Endometrial microvascular endothelial cells (primary cell): ENCODE data around the gene FBXL16. TPM values are rescaled to one million over a fixed set of nuclear protein-coding genes. Genes with fewer than 3 reads are reported as not detected.

Experiments used
- in situ Hi-C: cut with HindIII; loops from 2 replicates; pipeline ENCODE4 v1.10.0; 2017; ENCODE audit warnings: low sequenced_read_pairs, low pct_unique_long_range_greater_than_20kb; ENCODE audit errors: inconsistent ontology term
- total RNA-seq: library from RNA; depleted of rRNA; stranded (reverse); fragments of >200 nt; gene quantifications from one replicate; pipeline ENCODE4 v1.2.3, GENCODE V29; 2015; ENCODE audit errors: inconsistent ontology term

Gene FBXL16
- total RNA-seq, 1 donor from 2014 or later: not detected

DNA sequence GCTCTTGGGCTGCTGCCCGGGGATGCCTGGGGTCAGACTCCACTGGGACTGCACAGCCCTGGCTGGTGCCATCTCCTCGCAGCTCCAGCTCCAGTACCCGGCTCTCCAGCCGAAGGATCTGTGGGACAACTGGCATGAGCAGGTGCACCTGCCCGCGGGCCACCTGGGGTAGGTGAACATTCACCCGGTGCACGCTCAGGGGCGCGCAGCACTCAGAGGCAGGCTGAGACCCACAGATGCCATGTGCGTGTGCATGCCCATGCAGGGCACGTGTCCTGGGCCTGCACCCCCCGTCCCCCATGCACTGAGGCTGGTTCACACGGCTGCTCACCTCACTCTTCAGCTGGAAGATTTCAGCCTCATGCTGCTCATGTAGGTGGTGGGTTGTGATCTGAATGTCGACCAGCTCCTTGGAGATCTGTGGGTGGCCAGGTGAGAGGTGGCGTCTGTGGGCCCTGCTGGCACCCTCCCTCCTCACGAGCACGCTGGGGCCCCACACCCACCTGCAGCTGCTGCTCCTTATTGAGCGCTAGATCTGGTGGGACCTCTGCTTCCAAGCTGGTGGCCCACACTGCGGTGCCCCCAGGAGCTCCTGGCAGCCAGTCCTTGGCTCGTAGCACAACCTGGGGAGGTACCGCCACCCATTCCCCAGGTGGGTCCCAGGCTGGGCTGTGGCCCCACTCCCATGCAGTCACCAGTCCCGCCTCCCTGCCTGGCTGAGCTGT is 20.0 kb upstream of the FBXL16 start:
- in situ Hi-C loops: no loop called here

GRCh38 chr16:725041-725376 is 19.4 kb upstream of the FBXL16 start:
- in situ Hi-C loops: no loop called here

- in situ Hi-C loops: no loop called here
Observed at GRCh38 chr16:724188-725040, 18.8 kb upstream of the FBXL16 start.

DNA sequence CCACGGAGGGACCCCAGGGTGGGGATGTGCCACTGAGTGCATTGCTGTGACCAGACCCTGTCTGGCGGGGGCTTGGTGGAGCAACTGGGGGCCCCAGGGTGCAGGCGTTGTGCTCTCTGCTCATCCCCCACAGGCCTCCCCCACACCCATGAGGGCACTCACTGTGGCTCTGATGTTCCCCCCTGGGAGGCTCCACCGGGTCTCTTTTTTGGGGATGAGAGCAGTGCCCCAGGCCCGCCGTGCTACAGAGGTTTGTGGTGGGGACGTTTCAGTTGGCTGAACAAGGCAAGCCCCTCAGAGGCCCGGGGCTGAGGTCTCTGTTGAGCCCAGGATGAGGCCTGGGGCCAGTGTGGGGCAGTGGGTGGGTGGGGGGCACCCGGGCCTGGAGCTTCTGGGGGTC is 18.1 kb upstream of the FBXL16 start:
- in situ Hi-C loops: no loop called here

- in situ Hi-C loops: no loop called here
Observed at GRCh38 chr16:722835-723633, 17.4 kb upstream of the FBXL16 start.

- in situ Hi-C loops: no loop called here
Observed at GRCh38 chr16:721765-722540, 16.4 kb upstream of the FBXL16 start.

DNA sequence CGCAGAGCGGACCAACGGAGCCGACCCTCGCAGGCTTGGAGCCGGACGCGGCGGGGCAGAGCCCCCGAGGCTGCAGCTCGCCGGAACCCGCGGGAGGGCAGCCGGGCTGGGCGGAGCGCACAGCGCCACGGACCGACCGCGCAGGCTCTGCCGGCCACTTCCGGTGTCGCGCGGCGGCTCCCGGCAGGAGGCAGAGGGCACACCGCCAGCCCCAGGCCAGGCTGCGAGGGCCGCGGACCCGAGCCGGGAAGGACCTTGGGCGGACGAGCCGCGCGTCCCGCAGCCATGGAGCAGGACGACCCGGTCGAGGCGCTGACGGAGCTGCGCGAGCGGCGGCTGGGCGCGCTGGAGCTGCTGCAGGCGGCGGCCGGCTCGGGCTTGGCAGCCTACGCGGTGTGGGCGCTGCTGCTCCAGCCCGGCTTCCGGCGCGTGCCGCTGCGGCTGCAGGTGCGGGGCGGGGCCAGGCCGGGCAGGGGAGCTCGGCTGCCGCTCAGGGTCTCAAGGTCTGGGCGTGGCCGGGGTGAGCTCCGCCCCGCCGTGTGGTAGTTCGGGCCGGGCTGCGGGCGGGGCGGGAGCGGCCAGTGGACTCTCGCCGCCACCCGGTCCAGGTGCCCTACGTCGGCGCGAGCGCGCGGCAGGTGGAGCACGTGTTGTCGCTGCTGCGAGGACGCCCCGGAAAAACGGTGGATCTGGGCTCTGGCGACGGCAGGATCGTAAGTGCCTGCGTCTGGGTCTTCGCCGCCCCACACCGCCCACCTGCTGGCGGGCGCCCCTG is 15.6 kb upstream of the FBXL16 start, which contains the start of gene ANTKMT:
Gene ANTKMT, plus strand, starts transcription at position 157 of the 775 bp plus-strand sequence. Its CDS starts 129 bp downstream, at position 286.
- in situ Hi-C loops: no loop called here

GRCh38 chr16:720447-720989 is 14.9 kb upstream of the FBXL16 start:
- in situ Hi-C loops: no loop called here

DNA sequence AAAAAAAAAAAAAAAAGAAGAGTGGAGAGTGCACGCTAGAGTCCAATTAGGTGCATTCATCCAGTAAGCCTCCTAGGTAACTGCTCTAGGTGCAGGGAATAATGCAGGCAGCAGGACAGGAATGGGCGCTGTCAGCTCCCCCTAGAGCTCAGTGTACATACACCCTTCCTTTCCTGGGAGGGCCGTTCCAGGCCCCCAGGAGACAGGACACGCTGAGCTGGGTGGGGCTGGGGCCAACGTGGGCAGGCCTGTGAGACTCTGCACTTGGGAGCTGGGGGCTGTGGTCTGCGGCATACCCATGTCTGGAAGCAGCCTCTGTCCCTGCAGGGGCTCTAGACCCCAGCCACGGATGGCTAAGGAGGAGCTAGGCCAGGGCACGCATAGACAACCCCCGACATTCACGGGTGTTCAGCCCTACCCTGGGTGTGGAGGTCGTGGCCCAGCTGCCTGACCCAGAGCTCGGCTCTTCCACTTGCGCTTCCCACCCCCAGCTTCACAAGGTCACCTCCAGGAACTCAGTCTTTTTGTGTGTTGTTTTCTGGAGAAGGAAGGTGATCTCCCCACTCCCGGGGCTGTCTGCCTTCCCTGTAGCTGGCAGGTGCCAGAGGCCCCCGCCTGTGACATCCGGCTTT is 14.3 kb upstream of the FBXL16 start:
- in situ Hi-C loops: no loop called here

DNA sequence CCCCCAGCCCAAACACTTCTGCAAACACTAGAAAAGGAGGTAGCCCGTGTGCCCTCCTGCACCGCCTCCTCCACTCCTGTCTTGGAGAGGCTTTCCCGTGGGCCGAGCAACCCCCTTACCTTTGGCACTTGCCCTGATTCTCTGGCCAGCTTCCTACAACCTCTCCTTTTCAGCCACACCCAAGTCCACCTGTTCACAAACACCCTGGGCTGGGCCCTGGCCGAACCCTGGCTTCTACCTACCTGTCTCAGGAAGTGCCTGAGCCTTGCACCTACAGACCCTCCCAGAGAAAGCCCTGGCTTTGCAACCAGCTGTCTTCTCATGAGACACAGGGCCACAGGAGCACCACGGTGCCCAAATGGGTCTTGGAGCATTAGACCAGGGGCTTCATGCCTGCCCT is 13.3 kb upstream of the FBXL16 start:
- in situ Hi-C loops: no loop called here

GRCh38 chr16:718389-718788 is 12.8 kb upstream of the FBXL16 start:
- in situ Hi-C loops: no loop called here

GRCh38 chr16:717450-718245 is 12.0 kb upstream of the FBXL16 start:
- in situ Hi-C loops: no loop called here

DNA sequence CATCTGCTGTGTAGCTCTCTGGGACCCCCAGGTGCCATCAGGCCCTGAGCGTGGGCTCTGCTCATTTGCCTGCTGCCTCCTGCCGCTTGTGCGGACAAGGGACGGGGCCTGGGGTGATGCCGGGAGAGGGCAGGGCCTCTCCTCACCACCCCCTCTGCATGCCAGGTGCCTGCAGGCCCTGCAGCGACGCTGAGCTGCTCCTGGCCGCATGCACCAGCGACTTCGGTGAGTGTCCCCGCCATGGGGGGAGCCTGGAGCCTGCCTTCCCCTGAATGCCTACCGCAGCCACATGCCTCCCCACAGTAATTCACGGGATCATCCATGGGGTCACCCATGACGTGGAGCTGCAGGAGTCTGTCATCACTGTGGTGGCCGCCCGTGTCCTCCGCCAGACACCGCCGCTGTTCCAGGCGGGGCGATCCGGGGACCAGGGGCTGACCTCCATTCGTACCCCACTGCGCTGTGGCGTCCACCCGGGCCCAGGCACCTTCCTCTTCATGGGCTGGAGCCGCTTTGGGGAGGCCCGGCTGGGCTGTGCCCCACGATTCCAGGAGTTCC is 11.2 kb upstream of the FBXL16 start:
- in situ Hi-C loops: no loop called here

DNA sequence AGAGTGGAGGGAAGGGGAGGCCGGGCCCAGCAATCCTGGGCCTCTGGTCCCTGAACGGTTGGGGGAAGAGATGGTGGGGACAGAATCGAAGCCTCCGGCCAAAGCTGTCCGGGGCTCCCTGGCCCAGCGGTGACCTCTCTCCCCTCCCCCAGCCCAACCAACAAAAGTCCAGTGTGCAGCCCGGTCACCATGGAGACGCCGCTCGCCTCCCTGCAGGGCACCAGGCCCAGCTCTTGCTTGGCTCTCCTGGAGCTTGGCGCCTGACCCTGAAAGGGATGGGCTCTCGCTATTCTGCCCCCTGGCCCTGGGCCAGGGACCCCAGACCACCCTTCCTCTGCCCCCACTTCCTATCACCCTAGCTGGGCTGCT is 10.6 kb upstream of the FBXL16 start:
- in situ Hi-C loops: no loop called here

DNA sequence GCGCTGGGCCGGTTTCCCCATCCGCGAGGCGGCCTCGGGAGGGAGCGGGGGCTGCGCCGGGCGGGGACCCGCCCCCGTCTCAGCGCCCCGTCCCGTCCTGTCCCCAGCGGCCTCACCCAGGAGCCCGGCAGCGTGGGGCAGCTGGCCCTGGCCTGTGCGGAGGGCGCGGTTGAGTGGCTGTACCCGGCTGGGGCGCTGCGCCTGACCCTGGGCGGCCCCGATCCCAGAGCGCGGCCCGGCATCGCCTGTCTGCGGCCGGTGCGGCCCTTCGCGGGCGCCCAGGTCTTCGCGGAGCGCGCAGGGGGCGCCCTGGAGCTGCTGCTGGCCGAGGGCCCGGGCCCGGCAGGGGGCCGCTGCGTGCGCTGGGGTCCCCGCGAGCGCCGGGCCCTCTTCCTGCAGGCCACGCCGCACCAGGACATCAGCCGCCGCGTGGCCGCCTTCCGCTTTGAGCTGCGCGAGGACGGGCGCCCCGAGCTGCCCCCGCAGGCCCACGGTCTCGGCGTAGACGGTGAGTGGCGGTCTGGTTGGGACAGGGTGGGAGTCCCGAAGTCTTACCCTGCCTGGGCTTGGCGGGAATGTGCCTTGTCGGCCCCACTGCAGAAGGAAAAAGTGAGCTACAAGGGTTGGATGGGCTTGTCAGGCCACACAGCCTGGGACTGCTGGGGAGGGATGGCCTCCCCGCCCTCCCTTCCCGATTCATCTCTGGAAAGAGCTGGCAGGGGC is 10.0 kb upstream of the FBXL16 start:
- in situ Hi-C loops: no loop called here
